Neural progenitor cell (in vitro differentiated cells): ENCODE measurements around the gene ATOSB. TPM values are rescaled to one million over a fixed set of nuclear protein-coding genes. Genes with fewer than 3 reads are reported as not detected.

Experiments
- DNase-seq: peaks from one replicate; pipeline ENCODE4 v3.0.0-alpha.2; 2016; ENCODE audit warnings: low spot score
- H2AFZ ChIP-seq: fragments of 200-600 bp; sonication (generic); replicated peaks from 2 replicates; pipeline ENCODE4 v1.6.1; 2016; ENCODE audit warnings: antibody characterized with exemption
- H3F3A ChIP-seq: fragments of 200-600 bp; sonication (generic); 2 replicates; pipeline ENCODE4 v1.6.1; 2016; ENCODE audit warnings: antibody characterized with exemption, low read depth
- H3K27ac ChIP-seq: fragments of 200-600 bp; sonication (generic); 2 replicates; pipeline ENCODE4 v1.5.1; 2016; ENCODE audit warnings: mild to moderate bottlenecking
- H3K27me3 ChIP-seq: fragments of 200-600 bp; sonication (generic); 2 replicates; pipeline ENCODE4 v1.6.1; 2016; ENCODE audit warnings: mild to moderate bottlenecking, moderate library complexity
- H3K36me3 ChIP-seq: fragments of 200-600 bp; sonication (generic); 2 replicates; pipeline ENCODE4 v1.5.1; 2016
- H3K4me1 ChIP-seq: fragments of 200-600 bp; sonication (generic); 2 replicates; pipeline ENCODE4 v1.6.1; 2016; ENCODE audit warnings: mixed run types
- H3K4me2 ChIP-seq: fragments of 200-600 bp; sonication (generic); 2 replicates; pipeline ENCODE4 v1.6.1; 2016
- H3K4me3 ChIP-seq: fragments of 200-600 bp; sonication (generic); 2 replicates; pipeline ENCODE4 v1.5.1; 2016
- H3K79me2 ChIP-seq: fragments of 200-600 bp; sonication (generic); 2 replicates; pipeline ENCODE4 v1.6.1; 2016; ENCODE audit warnings: low read depth
- H3K9ac ChIP-seq: fragments of 200-600 bp; sonication (generic); 2 replicates; pipeline ENCODE4 v1.6.1; 2016
- H3K9me3 ChIP-seq: fragments of 200-600 bp; sonication (generic); 2 replicates; pipeline ENCODE4 v1.5.1; 2016; ENCODE audit warnings: low read depth
- H4K20me1 ChIP-seq: fragments of 200-600 bp; sonication (generic); 2 replicates; pipeline ENCODE4 v1.6.1; 2016; ENCODE audit warnings: low read depth
- H3K27ac Mint-ChIP-seq: 3 replicates; pipeline ENCODE4 v1.8.0; 2021; ENCODE audit warnings: mixed read lengths
- H3K27me3 Mint-ChIP-seq: 2 replicates; pipeline ENCODE4 v1.8.0; 2022; ENCODE audit warnings: low read depth, mild to moderate bottlenecking, inconsistent platforms, moderate library complexity, mixed read lengths; ENCODE audit not compliant: insufficient read depth
- H3K36me3 Mint-ChIP-seq: 3 replicates; pipeline ENCODE4 v1.8.0; 2021; ENCODE audit warnings: mixed read lengths
- H3K4me1 Mint-ChIP-seq: 3 replicates; pipeline ENCODE4 v1.8.0; 2021; ENCODE audit warnings: mixed read lengths
- H3K4me3 Mint-ChIP-seq: 3 replicates; pipeline ENCODE4 v1.8.0; 2021; ENCODE audit warnings: mild to moderate bottlenecking, moderate library complexity, mixed read lengths
- H3K9me3 Mint-ChIP-seq: 3 replicates; pipeline ENCODE4 v1.8.0; 2020; ENCODE audit warnings: mixed read lengths
- EZH2 ChIP-seq: fragments of 200-600 bp; sonication (generic); IDR thresholded peaks from 2 replicates; pipeline ENCODE4 v1.6.1; 2017; ENCODE audit warnings: antibody characterized with exemption, mild to moderate bottlenecking, moderate library complexity
- EZH2phosphoT487 ChIP-seq: fragments of 200-600 bp; sonication (generic); IDR thresholded peaks from 2 replicates; pipeline ENCODE4 v1.6.1; 2017; ENCODE audit warnings: antibody characterized with exemption
- total RNA-seq: library from RNA; depleted of rRNA; stranded (reverse); fragments of >200 nt; gene quantifications from 2 replicates; pipeline ENCODE4 v1.2.3, GENCODE V29; 2015; ENCODE audit warnings: low replicate concordance
- TF ChIP-seq, protein P1 (sequence below): fragments of 200-600 bp; sonication (generic); IDR thresholded peaks from 2 replicates; pipeline ENCODE4 v1.5.1; 2017; ENCODE audit warnings: antibody characterized with exemption, mild to moderate bottlenecking

ATOSB gene
- total RNA-seq, 1 donor from 2014 or later = 8.5 TPM

- Histone ChIP-seq H3K27me3 (no peaks in the 10 kb centered on the region), H3K79me2 (peaks cover 8% of the 10 kb centered on the region), H3K4me1 (no peaks in the 10 kb centered on the region), H3K4me2 (peak within 1 kb of the TSS; percentile 80), H3K36me3 (no peaks in the 10 kb centered on the region), H3K4me3 (peak within 1 kb of the TSS; percentile 84), H2AFZ (peak within 1 kb of the TSS; percentile 83), H3K9me3 (no peaks in the 10 kb centered on the region), H4K20me1 (no peaks in the 10 kb centered on the region), H3K27ac (peak within 1 kb of the TSS; percentile 88), H3K9ac (peak within 1 kb of the TSS; percentile 79), H3F3A (peaks cover 6% of the 10 kb centered on the region)
- Mint-ChIP-seq H3K27me3 (no peaks in the 10 kb centered on the region), H3K4me3 (peak within 1 kb of the TSS; percentile 90), H3K27ac (peak within 1 kb of the TSS; percentile 92), H3K4me1 (peaks cover 16% of the 10 kb centered on the region), H3K36me3 (peaks cover 21% of the 10 kb centered on the region), H3K9me3 (no peaks in the 10 kb centered on the region)
- DNase-seq = peak; percentile 93
- no peak for TF ChIP-seq EZH2phosphoT487
- no peak for TF ChIP-seq EZH2
- TF ChIP-seq, protein P1, sequence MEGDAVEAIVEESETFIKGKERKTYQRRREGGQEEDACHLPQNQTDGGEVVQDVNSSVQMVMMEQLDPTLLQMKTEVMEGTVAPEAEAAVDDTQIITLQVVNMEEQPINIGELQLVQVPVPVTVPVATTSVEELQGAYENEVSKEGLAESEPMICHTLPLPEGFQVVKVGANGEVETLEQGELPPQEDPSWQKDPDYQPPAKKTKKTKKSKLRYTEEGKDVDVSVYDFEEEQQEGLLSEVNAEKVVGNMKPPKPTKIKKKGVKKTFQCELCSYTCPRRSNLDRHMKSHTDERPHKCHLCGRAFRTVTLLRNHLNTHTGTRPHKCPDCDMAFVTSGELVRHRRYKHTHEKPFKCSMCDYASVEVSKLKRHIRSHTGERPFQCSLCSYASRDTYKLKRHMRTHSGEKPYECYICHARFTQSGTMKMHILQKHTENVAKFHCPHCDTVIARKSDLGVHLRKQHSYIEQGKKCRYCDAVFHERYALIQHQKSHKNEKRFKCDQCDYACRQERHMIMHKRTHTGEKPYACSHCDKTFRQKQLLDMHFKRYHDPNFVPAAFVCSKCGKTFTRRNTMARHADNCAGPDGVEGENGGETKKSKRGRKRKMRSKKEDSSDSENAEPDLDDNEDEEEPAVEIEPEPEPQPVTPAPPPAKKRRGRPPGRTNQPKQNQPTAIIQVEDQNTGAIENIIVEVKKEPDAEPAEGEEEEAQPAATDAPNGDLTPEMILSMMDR = peak; percentile 60
These were observed 19.4 kb downstream of the ATOSB start, which contains the start of gene PIGO for GRCh38 chr9:35096035-35096849. PIGO (minus strand) TSS chr9:35096591; CDS start chr9:35095565, 1,026 bp downstream.

GRCh38 chr9:35091536-35091935, 24.1 kb downstream of the ATOSB start:
- Histone ChIP-seq H2AFZ (no peak overlapping the region), H3K27me3 (no peaks in the 10 kb centered on the region), H3K27ac (no peak overlapping the region), H3K4me2 (no peak overlapping the region), H3K4me1 (no peaks in the 10 kb centered on the region), H3K9me3 (no peaks in the 10 kb centered on the region), H3K9ac (no peak overlapping the region), H3F3A (peaks cover 3% of the 10 kb centered on the region), H3K36me3 (no peaks in the 10 kb centered on the region), H3K4me3 (no peak overlapping the region), H3K79me2 (peaks cover 8% of the 10 kb centered on the region), H4K20me1 (no peaks in the 10 kb centered on the region)
- H3K27ac Mint-ChIP-seq = no peak overlapping the region
- no peak for TF ChIP-seq EZH2
- no peak for TF ChIP-seq EZH2phosphoT487
- TF ChIP-seq, protein P1 = no peak
- no peaks in the 10 kb centered on the region for H3K9me3 Mint-ChIP-seq
- DNase-seq = no peak
- no peak overlapping the region for H3K4me3 Mint-ChIP-seq
- H3K36me3 Mint-ChIP-seq = peaks cover 12% of the 10 kb centered on the region
- H3K4me1 Mint-ChIP-seq = peaks cover 12% of the 10 kb centered on the region
- H3K27me3 Mint-ChIP-seq = no peaks in the 10 kb centered on the region

- no peaks in the 10 kb centered on the region for H3K27me3 Mint-ChIP-seq
- H3K27me3 ChIP-seq = no peaks in the 10 kb centered on the region
- H3K36me3 ChIP-seq = no peaks in the 10 kb centered on the region
- no peak overlapping the region for H3K27ac ChIP-seq
- no peaks in the 10 kb centered on the region for H3K4me1 Mint-ChIP-seq
- H3K27ac Mint-ChIP-seq = no peak overlapping the region
- no peaks in the 10 kb centered on the region for H3K9me3 ChIP-seq
- no peak overlapping the region for H3K9ac ChIP-seq
- no peaks in the 10 kb centered on the region for H3K4me1 ChIP-seq
- H3K36me3 Mint-ChIP-seq = peaks cover 12% of the 10 kb centered on the region
- no peak overlapping the region for H2AFZ ChIP-seq
- no peaks in the 10 kb centered on the region for H3K79me2 ChIP-seq
- no peak overlapping the region for H3K4me3 ChIP-seq
- H4K20me1 ChIP-seq = no peaks in the 10 kb centered on the region
- H3K4me3 Mint-ChIP-seq = peak overlapping the region; percentile 10
- TF ChIP-seq, protein P1 = no peak
- TF ChIP-seq EZH2 (no peak), EZH2phosphoT487 (no peak)
- no peak for DNase-seq
- H3F3A ChIP-seq = no peaks in the 10 kb centered on the region
- no peak overlapping the region for H3K4me2 ChIP-seq
- H3K9me3 Mint-ChIP-seq = no peaks in the 10 kb centered on the region
These were observed 26.2 kb downstream of the ATOSB start for GRCh38 chr9:35089434-35089833.
